Measurements from ENCODE around the gene SLC23A2.

The SLC23A2 gene

DNA sequence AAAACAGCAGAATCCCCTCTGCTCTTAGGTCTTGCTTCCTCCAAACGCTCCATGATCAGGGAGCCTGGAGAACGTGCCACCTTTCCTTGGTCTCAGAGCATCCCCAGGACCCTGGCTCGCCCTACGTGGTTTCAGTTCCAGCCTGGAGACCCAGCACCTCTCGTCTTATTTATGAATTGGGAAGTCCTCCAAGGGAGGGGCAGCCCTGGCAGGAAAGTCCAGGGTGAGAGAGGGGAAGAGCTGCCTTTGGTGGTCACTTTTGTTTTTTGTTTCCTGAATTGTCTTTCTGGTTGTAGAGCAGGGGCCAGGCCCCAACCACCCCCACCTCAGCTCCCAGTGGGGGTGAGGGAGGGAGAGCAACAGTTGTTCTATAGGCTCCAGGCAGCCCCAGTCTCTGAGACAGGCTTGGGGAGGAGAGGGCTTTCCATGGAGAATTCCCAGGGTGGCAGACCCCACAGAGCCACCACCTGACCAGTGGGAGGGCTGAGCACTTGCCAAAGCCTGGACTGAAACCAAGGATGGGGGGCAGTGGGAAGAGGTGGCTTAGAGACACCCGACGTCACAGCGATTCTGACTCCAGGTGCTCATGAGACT is 190.8 kb downstream of the SLC23A2 start:
- no peak for DNase-seq

DNA sequence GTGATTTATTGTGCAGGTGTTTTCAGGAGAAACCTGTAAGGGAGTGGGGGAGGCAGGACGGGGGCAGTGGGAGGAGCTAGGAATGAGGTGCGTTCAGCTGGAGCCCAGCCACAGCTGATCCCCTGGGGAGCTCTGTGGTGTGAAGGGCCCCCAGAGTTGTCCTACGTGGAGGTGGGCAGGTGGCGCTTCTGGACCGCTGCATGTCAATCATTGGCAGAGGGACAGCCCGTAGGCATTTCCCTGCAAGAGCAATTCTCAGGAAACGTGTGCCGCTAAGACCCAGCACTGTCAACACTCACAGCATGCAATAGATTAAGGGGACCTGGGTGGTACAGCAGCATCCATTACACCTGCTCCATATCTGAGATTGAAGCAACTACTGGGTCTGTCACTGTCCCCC is 191.6 kb downstream of the SLC23A2 start:
- no peak for DNase-seq

DNA sequence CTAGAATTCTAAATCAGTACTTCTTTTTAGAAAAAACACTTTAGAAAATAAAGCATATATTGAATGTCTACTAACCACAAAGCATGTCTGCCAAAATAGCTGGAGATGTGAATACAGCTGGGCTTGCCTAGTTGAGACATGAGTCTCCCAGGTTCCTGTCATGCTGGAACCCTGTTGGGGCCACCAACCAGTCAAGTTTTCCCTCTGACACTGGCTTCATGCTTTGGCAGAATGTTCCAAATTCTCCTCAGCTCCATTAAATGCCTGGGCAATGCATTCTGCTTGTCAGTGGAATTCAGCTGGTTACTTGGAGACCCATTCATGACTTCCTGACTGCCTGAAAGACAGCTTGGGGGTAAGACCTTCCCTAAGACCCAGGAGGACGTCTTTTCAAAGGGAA is 192.4 kb downstream of the SLC23A2 start:
- no peak for DNase-seq

DNA sequence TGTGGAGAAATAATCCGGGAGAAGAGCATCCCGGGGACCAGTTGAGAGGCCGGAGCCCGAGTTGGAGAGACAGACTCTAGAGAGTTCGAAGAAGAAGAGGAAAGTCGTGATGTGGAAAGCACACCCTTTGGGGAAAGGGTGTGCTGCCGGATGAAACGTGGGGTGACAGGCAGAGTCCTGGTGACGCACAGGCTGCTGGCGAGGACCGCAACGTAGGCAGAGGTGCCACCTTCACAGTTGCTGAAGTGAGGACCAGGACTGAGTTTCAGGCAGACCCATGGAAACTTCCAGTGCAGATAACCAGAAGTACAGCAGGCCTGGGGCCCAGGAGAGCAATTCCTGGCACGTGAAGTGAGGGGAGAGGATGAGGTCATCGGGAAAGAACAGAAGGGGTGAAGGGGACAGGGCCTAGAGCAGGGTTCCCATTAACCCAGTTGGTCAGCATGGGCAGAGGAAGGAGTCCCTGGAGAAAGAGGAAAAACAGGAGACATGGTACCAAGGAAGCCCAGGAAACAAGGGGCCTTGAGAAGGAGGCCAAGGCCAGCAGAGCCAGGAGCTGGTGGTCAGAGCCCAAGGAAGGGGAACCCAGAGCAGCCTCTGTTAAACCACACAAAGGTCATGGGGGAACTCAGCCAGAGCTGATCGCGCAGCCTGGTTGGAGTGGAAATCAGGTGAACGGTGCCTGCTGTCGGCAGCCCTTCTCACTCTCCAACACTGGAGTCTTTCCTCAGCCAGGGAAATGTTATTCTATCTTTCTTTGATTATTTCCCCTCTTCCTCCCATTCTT is 195.5 kb downstream of the SLC23A2 start:
- no peak for DNase-seq

DNA sequence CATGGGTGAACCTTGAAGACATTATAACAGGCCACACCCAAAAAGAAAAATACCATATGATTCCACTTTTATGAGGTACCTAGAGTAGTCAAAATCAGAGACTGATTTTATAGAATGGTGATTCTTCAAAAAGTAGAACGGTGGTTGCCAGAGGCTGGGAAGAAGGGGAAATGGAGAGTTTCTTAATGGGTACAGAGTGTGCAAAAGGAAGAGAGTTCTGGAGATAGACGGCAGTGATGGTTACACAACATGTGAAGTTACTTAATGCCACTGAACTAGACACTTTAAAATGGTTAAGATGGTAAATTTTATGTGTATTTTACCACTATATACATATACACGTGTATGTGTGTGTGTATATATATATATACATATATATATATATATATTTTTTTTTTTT is 198.8 kb downstream of the SLC23A2 start:
- DNase-seq, result no peak
